Activated T-cell treated with anti-CD3 and anti-CD28 coated beads, Interleukin-2, amount 50 U/mL, for 48 hours (primary cell): ENCODE results near the gene NRTN.

Experiments used
- DNase-seq, 2 experiments: peaks; one replicate each; pipeline ENCODE4 v3.0.0-alpha.2; 2020

NRTN gene

DNA sequence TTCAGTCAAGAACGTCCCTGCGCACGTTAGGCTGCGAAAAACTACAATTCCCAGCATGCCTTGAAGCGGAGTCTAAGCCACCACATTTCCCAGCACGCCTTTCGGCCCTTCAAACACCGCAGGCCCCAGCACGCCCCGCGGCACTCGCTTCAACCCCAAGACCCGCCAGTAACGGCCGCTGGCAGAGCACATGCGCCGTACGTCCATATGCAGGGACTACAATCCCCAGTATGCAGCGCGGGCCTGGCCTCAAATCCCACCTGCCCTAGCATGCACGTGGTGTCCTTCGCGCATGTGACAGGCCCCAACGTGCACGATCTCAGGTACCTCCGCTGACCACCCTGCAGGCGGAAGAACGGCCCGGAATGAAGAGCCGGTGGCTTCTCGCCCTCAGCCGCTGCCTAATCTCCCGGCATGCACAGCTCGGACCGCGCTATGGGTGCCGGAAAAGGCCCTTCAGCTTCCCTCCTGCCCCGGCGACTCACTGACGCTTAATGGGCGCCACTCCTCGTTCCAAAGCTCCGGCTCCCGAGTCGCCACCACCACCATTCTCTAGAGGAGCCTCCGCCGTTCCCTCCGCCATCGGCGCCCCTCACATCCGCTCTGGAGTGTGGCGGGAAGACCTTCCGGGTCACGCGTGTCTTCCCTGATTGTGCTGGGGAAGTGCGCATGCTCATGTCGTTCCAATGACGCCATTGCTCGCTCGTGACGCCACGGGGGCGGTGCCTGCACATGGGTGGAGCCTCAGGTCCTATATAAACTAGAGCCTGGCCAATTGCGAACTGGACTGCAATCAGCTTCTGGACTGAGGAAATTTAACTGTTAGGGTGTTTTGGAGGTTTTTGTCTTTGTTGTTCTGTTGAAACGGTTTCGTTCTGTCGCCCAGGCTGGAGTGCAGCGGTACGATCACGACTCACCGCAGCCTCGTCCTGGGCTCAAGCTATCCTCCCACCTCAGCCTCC lies 14.0 kb upstream of the NRTN start, which contains the start of gene DUS3L:
Gene DUS3L, minus strand, starts transcription at position 605 of the 962 bp plus-strand sequence. Its CDS starts 22 bp downstream, at position 583.
- peak; percentile 97 to 99 for DNase-seq

DNA sequence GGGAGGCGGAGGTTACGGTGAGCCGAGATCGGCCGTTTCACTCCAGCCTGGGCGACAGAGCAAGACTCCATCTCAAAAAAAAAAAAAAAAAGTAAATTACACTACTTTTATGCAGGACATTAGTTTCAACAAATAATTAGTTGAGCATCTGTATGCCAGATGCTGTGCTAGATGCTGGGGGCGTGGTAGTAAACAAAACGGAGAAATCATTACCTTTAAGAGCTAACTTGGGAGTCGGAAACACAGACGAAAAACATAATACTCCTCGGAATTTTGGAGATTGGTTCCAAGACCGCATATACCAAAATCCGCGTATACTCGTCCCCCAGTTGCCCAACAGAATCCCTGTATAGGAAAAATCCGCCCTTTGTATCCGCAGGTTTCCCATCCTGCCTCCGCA lies 12.6 kb upstream of the NRTN start:
- no peak for DNase-seq

DNA sequence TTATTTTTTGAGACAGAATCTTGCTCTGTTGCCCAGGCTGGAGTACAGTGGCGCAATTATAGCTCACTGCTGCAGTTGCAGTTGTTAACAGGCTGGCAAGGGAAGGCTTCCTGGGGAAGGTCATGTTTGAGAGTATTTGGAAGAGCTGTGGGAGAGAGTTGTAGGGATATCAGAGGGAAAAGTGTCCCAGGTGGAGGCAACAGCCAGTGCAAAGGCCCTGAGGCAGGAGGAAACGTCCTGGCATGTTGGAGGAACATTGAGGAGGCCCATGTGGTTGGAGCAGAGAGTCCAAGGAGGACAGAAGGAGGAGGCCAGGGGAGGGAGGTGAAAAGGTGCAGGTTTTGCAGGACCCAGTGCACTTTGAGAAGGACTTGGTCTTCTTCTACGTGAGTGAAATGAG lies 11.7 kb upstream of the NRTN start:
- no peak for DNase-seq

DNA sequence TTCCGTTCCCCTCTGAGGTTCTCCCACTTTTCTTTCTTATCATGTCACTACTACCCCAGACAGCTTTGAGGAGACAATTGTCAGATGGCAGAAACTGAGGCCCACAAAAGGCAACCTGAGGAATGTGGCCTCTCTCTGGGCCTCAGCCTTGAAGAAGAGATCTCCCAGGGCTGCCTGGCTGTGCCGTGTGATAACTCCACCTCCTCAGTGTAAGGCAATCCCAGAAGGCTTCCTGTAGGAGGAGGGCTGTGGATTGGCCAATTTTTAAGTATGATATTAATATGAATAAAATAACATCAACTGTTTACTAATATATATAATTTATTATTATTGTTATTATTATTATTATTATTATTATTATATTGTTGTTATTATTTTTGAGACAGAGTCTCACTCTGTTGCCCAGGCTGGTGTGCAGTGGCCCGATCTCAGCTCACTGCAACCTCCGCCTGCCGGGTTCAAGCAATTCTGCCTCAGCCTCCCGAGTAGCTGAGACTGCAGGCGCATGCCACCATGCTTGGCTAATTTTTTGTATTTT lies 9.4 kb upstream of the NRTN start:
- no peak for DNase-seq

DNA sequence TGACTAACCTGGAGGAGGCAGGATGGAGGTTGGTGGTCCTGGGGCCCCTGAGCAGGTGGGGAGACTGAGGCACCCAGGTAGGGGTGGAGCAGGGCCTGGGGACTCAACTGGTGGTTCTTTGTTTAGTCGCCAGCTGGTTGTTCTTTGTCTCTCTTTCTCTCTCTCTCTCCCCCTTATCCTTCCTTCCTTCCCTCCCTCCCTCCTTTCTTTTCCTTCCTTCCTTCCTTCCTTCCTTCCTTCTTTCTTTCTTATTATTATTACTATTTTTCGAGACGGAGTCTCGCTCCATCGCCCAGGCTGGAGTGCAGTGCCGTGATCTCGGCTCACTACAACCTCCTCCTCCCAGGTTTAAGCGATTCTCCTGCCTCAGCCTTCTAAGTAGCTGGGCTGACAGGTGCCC lies 6.6 kb upstream of the NRTN start:
- DNase-seq, result no peak

DNA sequence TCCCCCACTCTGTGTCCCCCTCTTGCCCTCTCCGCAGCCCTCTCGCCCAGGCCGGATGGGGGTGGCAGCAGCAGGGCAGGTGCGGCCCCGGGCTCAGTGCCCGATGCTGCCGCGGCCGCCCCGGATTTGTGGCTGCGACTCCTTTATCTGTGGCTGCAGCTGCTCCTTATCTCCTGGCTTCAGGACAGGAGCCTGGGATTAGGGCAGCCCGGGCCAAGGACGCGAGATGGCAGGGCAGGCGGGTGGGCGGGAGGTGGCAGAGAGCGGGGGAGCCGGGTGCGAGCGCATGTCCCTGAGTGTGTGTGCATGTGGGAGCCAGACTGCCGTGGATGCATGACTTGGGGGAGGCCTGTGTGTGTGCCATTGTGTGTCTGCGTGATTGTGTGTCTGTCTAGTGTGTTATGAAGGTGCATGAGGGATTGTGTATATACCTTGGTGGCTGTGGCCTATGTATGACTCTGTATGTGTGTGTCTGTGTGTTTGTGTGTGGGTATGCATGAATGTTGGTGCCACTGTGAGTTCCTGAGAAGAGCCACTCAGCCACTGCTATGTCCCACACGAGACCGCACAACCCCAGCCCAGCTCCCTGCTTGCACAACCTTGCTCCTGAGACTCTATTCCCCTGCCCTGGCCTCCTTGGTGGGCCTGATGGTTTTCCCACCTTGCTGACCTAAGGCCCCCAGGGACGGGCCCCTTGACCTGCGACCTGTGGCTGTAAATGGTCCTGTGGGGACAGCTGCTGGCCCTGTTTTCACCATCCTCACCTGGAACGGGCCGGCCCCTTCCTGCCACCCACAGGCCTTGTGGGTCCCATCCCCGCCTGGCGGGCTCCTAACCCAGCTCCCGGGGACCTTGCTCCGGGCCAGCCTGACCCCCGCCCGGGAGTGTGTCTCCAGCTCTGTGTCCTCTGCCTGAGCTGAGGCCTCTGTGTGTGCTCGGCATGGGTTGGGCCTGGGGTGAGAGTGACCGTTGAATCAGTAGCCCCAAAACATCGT lies 5.3 kb upstream of the NRTN start:
- DNase-seq, result no peak

DNA sequence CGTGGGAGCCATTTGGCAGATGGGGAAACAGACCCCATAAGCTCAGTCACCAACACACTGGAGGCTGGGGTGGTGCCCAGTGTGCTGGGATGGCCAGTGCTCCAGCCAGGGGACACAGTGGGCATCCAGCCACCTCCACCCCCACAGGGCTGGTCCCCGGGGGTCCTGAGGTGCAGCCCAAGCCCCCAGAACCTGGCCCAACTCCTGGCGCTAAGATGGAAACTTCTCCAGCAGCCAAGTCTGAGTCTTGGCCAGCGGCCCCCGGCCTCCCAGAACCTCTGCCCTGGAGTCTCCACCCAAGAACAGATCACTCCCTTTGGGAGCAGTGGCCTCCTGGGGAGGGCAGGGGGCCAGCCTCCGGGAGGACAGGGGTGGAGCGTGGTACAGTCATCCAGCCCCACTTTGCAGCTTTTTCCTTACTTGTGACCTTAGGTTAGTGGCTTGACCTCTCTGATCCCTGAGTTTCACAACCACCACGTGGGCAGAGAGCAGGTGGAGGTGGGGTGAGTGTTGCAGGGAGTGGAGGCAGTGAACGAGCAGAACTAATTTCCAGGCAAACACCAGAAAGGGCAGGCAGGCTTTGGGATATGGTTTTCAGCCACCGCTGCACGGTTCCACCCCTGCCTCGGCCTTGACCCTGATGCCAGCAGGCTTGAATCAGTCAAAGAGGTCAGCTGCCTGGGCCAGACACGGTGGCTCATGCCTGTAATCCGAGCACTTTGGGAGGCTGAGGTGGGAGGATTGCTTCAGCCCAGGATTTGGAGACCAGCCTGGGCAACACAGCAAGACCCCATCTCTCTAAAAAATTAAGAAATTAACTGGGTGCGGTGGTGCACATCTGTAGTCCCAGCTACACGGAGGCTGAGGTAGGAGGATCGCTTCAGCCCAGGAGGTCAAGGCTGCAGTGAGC lies 4.3 kb upstream of the NRTN start:
- DNase-seq, result no peak

DNA sequence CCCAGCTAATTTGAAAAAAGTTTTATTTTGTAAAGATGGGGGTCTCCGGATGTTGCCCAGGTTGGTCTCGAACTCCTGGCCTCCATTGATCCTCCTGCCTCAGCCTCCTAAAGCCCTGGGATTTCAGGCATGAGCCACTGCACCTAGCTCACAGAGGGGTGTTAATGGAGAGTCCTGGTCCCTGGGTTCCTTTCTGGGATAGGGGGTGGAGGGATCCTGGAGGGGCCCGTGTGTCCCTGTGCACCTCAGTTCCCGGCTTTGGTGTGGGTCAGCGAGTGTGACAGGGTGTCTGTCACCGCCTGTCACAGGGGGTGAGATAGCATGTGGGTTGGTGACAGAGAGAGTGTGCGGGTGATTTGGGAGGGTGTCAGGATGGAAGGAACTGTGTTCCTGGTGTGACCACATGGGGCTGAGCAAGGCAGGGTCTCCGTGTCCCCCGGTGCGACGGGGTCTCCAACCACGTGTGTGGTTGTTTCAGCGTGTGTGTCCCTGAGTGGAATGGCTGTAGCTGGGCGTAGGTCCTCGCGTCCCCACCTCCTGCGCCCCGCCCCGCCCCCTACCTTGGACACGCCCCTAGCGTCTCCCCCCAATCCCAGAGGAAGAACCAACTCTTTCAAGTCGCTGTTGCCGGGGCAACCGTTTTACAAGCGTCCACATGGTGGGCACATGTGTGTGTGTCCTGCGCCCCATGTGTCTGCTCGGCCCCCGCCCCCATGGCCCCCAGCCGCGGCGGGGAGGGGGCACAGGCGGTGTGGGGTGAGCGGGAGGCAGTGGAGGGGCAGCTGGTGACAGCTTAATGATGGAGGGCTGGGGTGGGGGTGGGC lies 2.9 kb upstream of the NRTN start:
- DNase-seq, result peak in 1 of 2 experiments; percentile 47

DNA sequence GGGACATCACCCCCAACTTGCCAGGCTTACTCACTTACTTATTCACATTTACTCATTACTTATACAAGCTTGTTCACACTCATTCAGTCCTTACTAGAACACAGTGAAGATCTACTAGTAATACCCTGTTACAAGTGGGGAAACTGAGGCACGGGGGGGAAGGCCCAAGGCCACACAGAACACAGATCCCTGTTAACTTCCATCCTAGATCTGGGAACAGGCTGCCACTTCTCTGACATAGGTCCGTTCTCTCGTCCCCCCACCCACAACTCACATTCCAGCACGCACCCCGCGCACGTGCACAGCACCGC lies 1.5 kb upstream of the NRTN start:
- no peak for DNase-seq

DNA sequence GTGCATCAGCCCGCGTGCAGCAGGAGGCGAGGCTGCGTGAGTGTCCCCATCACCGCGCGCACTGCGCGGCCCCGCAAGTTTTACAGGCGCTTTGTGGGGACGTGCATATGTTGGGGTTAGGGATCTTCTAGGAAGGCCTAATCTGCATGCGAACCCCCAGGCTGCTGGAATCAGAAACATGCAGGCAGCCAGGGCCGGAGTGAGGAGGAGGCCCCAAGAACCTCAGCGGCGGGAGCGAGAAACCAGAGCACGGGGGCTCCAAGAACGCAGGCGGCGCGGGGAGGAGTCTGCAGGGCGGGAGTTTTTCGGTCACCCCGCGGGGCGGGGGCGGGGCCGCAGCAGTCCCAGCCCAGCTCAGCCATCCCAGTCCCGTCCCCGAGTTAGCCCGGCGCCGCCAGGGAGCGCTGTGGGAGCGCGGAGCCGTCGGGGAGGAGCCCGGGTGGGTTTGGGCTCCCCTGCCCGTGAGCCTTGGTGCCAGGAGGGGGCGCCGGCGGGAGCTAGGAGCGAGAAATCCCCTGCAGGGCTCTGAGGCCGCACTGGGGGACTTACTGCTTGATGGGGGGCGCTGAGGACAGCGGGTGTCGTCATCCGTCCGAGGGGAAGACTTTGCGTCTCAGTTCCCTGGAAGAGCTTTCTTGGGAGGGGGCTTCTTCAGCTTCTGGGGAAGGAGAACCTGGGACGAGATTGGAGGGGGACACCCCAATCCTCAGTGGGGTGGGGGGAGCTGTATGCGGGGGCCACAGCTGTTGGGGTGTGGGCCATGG lies 933 bp upstream of the NRTN start:
- DNase-seq, result peak; percentile 98 to 99

DNA sequence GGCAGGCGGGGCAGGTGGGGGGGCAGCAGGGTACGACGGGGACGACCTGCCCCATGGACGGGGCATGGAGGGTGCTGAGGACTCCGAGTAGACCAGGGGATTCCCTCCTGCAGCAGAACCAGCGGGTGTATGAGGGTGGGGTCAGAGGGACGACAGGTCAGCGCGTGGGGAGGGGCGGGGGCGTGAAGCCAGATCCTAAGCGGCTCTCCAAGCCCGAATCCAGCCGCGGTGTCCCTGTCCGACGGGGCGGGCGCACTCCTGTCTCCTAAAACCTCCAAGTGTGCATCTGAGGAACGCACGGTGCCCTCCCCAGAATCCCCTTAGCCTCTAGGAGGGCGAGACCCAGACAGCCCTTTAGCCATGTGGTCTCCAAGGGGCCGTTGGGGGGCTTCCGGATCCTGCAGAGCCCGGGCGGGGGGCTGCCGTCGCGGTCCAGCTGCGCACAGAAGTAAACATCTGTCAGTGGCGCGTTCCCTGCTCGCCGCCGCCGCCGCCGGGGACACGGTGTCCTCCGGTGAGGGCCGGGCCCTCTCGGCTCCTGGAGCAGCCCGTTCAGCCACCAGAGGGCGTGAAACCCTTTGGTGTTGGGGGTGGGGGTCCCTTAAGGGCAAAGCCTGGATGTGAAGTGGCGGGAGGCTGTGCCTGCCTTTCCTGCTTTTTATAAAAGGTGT lies 730 bp downstream of the NRTN start:
- peak; percentile 78 to 80 for DNase-seq

DNA sequence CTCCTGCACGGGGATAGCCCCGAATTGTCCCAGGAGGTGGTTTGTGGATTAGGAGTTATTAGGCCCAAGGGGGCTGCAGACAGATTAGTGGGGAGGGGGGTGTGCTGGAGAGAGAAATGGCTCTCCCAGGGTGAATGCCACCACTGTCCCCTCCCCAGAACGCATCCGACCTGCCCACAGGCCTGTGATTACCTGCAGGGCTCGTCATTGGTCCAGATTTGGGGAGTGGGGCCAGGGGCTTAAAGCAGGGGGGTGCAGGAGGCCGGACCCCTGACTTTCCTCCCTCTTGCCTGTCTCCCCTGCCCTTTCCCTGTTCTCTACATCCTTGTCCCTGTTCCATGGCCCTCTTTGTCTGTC lies 1.2 kb downstream of the NRTN start:
- no peak for DNase-seq

DNA sequence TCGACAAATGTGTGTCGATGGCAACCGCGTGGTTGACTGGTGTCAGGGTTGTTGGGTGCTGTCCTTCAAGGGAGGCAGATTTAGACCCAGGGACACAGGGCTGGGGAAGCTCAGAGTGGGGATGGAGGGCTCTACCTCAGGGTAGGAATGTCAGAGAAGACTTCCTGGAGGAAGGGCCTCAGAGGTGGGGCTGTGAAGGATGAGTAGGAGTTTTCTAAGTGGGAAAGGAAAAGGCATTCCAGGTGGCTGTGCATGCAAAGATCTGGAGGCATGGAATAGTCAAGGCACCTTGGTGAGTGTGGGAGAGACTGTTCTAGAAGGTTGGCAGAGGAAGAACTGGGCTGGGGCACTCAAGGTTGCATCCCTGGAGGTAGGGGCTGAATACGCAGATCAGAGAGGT lies 2.0 kb downstream of the NRTN start:
- no peak for DNase-seq

DNA sequence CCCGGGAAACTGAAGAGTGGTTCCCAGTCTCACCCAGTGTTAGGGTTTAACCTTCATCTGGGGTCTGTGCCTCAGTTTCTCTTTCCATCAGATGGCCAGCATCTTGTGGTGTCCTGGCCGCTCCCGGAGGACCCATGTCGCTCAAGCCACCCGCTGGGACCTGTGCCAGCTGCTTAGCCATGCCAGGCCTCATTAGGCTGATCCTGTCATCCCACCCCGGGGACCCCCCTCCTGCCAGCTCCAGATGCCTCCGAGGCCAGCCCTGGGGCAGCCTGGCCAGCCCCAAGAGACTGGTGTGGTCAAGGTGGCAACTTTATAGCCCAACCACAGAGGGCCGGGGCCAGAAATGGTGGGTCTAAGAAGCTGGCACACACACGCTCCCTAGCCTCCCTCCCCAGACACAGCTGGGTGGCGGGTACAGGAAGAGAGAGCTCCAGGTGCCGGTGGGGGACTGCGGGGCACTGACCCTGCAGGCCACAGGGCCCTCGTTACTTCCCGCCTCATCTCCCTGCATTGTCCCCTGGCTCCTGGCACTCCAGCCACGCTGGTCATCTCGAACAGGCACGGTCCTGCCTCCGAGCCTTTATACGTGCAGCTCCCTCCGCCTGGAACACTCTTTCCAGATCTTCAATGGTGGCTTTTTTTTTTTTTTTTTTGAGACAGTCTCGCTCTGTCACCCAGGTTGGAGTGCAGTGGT lies 3.4 kb downstream of the NRTN start:
- DNase-seq, result no peak

DNA sequence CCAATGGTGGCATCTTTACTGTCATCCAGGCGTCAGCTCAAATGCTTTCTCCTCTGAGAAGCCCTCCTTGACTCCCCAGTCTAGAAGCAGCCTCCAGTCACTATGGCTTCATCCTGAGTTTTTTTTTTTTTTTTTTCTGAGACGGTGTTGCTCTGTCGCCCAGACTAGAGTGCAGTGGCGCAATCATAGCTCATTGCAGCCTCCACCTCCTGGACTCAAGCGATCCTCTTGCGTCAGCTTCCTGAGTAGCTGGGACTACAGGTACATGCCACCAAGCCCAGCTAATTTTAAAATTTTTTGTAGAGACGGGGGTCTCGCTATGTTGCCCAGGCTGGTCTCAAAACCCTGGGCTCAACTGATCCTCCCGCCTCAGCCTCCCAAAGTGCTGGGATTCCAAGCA lies 4.2 kb downstream of the NRTN start:
- no peak for DNase-seq

DNA sequence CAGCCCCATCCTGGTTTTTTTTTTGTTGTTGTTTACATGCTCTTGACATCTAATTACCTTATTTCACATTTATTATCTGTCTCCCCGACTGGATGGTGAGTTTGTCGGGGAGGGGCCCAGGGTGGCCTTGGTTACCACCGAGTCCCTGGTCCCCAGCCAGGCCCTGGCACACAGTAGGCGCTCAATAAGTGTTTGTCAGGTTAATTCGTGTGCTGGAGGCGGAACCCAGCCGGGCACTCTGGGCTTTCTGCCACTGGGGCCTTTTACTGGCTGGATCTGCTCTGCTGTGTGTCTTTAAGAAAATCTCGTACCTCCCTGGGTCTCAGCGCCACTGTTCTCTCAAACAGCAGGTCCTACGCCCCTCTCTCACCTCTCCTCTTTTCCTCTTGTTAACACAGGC lies 4.6 kb downstream of the NRTN start:
- no peak for DNase-seq

DNA sequence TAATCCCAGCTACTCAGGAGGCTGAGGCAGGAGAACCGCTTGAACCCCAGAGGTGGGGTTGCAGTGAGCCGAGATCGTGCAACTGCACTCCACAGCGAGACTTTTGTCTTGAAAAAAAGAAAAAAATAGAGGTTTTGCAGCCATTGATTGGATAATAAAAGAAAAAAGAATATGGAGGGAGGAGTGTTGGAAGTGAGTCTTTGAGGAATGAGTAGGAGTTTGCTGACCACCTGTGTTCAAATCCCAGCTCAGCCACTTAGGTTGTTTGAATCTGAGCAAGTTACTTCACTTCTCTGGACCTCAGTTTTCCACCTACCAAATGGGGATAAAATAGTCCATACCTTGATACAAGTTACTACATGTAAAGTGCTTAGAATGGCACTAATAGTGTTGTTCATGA lies 6.2 kb downstream of the NRTN start:
- no peak for DNase-seq

DNA sequence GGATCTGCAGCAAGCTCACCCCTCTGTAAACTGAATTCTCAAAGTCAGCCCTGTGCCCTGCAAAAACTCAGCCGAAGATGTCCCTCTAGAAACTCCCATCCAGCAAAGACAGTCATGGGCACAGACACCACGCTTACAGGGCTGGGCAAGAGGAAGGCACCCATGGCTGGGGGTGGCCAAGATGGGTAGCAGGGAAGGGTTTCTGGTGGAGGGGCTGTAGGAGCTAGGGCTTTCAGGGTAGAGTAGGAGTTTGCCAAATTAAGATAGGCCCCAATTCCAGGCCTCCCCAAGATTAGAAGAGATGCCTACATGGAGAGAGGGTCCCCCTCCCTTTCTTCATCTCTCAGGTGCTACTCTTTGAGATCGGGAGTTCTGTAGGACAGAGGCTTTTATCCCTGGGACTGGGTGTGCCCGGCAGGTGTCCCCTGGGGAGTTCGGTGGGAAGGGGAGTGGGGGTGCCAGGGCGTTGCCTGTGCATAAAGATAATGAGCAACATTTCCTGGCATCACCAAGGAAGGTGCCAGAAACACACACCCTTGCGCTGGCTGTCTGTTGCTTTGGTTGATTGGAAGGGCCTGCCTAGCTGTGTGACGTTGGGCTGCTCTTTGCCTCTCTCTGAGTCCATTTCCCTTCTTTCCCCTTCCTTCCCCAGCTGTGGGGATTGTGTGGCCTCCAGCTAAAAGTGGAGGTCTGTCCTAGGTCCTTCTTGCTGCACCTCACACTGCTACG lies 9.4 kb downstream of the NRTN start:
- no peak for DNase-seq

DNA sequence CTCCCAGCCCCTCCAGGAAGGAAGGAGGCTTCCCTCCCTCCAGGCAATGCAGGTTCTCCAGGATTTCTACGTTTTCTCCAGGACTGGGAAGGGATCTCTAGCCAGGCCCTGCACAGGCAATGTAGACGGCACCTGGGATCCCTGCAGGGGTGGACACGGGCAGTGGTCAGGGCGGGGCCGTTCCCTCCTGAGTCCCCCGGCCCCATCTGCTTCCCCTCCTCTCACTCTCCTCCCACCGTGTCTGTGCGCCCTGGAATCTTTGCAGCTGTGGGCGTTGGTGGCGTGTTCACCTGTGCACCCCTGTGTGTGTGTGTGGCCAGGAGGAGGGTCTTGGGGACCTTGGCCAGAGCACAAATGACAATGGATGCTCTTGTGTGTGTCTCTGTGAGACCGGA lies 10.0 kb downstream of the NRTN start:
- DNase-seq, result no peak
